KG1 (cell line): ENCODE data around the gene COA1.
"Not testable (repeated sequence)": the region's sequence is repeated elsewhere in the genome, so short reads cannot be mapped to it uniquely, and the experiment has no call there.

ENCODE experiments used
- DNase-seq: peaks from one replicate; lab custom pipeline; 2025; lab: John Stamatoyannopoulos, UW

Gene COA1

GRCh38 chr7:43727003-43727402 lies 2.3 kb downstream of the COA1 start:
- DNase-seq = no peak

- no peak for DNase-seq
Measured at GRCh38 chr7:43726466-43726865, 2.9 kb downstream of the COA1 start.

- no peak for DNase-seq
Measured at GRCh38 chr7:43725251-43725650, 4.1 kb downstream of the COA1 start.

- no peak for DNase-seq
Measured at GRCh38 chr7:43723007-43723341, 6.3 kb downstream of the COA1 start.

- no peak for DNase-seq
Measured at GRCh38 chr7:43721193-43721806, 8.0 kb downstream of the COA1 start.

- DNase-seq = no peak
Measured at GRCh38 chr7:43716598-43716997, 12.7 kb downstream of the COA1 start.

DNA sequence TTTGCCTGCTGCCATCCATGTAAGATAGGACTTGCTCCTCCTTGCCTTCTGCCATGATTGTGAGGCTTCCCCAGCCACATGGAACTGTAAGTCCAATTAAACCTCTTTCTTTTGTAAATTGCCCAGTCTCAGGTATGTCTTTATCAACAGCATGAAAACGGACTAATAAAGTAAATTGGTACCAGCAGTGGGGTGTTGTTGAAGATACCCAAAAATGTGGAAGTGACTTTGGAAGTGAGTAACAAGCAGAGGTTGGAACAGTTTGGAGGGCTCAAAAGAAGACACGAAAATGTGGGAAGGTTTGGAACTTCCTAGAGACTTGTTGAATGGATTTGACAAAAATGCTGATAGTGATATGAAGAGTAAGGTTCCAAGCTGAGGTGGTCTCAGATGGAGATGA lies 13.4 kb downstream of the COA1 start:
- DNase-seq = not testable (repeated sequence)

GRCh38 chr7:43711503-43711902 lies 17.8 kb downstream of the COA1 start:
- no peak for DNase-seq

DNA sequence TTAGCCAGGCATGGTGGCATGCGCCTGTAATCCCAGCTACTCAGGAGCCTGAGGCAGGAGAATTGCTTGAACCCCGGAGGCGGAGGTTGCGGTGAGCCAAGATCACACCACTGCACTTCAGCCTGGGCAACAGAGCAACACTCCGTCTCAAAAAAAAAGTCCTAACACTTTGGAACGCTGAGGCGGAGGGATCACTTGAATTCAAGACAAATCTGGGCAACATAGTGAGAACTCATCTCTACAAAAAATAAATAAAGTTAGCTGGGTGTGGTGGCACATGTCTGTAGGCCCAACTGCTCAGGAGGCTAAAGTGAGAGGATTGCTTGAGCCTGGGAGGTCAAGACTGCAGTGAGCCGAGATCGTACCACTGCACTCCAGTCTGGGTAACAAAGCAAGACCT lies 21.3 kb downstream of the COA1 start:
- not testable (repeated sequence) for DNase-seq

DNA sequence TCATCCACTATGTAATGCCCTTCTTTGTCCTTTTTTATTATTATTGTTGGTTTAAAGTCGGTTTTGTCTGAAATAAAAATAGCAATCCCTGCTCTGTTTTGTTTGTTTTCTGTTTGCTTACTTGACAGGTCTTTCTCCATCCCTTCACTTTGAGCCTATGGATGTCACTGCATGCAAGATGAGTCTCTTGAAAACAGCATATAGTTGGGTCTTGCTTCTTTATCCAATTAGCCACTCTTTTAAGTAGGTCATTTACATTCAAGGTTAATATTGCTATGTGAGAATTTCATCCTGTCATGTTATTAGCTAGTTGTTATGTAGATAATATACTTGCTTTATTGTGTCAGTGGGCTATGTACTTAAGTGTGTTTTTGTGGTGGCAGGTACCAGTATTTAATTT lies 25.8 kb downstream of the COA1 start:
- no peak for DNase-seq

DNA sequence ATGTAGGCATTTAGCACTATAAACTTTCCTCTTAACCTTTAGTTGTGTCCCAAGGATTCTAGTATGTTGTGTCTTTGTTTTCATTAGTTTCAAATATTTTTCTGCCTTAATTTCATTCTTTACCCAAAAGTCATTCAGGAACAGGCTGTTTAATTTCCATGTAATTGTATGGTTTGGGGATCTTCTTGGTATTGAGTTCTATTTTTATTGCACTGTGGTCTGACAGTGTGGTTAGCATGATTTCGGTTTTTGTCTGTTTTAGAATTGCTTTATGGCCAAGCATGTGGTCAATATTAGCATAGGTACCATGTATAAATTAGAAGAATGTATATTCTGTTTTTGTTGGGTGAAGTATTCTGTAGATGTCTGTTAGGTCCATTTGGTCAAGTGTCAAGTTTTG lies 26.3 kb downstream of the COA1 start:
- no peak for DNase-seq

- no peak for DNase-seq
Measured at GRCh38 chr7:43701929-43702328, 27.4 kb downstream of the COA1 start.

- DNase-seq = no peak
Measured at GRCh38 chr7:43701500-43701854, 27.8 kb downstream of the COA1 start.

DNA sequence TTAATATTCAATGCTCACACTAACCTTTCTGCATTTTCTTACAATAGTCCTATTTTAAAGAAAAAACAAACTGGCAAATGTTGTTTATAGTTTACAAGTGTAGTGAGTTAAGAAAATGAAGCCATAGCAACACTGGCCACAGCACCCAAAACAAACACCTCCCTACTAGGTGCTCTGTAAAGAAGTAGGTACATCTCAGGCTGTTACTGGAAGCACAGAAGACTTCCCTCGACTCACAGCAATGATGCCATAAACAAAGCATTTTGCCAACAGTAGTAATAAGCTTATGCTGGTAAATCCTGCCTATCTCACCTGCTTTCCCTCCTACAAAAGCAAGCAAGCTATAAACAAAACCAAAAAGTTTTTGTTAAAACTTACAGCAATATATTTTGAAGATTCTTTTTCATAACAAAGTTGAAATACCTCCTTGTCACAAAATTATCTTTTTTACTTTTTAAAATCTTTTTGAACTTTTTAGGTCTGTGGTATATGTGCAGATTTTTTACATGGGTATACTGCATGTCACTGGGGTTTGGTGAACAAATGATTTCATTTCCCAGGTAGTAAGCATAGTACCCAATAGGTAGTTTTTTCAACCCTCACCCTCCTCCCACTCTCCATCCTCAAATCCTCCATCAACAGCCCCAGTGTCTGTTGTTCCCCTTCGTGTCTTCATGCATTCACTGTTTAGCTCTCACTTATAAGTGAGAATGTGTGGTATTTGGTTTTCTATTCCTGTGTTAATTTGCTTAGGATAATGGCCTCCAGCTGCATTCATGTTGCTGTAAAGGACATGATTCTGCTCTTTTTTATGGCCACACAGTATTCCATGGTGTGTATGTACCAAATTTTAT lies 28.4 kb downstream of the COA1 start:
- DNase-seq = no peak

- peak; percentile 69 for DNase-seq
Measured at GRCh38 chr7:43700059-43700501, 29.2 kb downstream of the COA1 start.

DNA sequence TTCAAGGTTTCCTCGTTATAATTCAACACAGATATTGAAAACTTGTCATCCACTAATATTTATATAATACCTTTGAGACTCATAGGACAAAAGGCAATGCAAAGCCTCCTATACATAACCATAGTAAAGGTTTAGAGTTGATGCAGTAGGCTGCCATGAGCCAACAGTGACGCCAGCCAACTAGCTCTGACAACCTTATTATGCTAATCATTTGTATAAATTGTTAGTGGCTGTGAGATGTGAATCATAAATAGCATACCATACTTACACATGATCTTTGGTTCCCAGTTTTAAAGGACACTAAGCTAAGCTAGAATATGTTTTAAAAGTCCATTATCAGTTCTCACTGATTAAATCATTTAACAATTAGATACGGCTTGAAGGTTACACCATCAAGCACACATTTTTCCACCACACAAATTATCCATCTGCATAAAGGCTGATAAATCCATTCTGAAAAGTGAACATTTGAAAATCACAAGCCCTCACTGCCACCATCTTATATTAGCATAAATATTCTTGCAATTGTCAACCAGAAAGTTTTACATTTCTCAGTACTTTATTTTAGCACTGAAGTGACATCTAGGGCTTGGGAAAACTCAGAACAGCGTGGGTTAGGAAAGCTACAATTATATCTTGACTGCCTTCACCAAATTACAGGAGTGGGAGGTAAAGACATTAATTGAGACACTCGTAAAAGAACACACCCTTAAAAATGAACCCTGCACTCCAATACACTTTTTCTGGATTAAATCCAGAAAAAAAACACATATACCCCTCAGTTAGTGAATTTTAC lies 30.7 kb downstream of the COA1 start:
- DNase-seq = no peak

DNA sequence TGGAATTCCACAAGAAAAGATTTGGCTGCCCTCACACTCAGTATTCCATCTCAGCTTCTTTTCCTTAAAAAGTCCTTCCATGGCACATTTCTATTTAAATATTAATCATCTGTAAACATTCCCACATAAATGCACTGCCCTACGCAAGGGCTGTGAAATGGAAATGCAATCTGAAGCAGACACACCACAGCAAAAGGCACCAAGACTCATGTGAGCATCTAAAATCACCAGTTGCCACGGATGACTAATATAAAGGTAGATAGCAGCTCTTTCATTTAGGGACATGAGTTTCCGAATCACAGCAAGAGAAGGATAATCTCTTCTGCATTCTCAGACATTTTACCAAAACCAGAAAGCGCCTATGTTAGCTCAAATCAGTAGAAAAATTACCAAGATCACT lies 31.6 kb downstream of the COA1 start:
- DNase-seq = no peak

DNA sequence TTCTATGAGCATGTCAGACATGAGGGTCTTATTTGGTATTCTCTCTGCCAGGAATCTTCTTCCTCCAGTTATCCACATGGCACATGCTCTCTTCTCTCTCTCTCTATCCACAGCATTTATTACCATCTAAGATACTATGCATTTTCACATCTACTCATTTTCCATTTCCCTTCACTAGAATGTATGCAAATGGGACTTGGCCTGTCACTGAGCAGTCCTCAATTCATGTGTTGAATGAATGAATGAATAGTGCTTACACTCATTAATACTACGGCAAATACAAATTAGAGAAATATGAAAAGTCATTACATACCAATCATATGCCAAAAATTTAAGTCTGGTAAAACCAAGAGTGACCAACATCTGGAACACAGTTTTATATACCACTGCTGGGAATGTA lies 34.0 kb downstream of the COA1 start:
- DNase-seq = no peak

DNA sequence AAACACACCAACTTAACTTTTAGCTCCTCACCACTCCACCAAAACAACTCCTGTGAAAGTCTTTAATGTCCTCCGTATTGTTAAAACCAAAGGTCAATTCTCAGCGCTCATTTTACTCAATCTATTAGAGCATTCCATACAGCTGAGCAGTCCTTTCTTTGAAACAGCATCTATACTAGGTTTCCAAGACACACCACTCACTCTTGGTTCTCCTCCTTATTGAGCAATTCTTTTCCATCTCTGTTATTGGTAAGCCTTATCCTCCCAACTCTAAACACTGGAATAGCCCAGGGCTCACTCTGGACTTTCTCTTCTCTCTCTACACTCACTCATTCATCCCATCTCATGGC lies 34.9 kb downstream of the COA1 start:
- DNase-seq = no peak

GRCh38 chr7:43693687-43694398 lies 35.5 kb downstream of the COA1 start:
- no peak for DNase-seq

GRCh38 chr7:43692582-43693373 lies 36.5 kb downstream of the COA1 start:
- no peak for DNase-seq

DNA sequence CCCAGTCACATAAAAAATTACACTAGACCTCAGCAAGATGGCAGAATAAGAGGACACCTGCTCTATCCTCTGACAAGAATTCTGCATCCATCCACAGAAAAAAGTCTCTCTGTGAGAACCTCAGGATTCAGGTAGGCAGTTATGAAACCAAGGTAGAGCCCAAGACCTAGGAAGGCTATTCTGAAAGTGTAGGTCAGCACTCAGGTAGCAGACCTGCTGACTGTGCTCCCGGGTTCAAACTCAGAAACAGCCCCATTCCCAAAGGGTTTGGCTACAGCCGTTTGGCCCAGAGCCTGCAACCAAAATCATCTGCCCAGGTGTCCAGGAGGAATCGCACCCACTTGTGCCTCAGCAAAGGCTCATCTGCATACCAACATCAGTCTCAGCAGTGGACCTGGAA lies 37.7 kb downstream of the COA1 start:
- no peak for DNase-seq
